ENCODE results near the gene NUDT7.

Gene NUDT7

GRCh38 chr16:77723108-77723514 is 797 bp downstream of the NUDT7 start:
- no peak for DNase-seq

- DNase-seq, result no peak
These were observed 1.9 kb downstream of the NUDT7 start for GRCh38 chr16:77724174-77724573.

GRCh38 chr16:77729951-77730350 is 7.6 kb downstream of the NUDT7 start:
- no peak for DNase-seq

DNA sequence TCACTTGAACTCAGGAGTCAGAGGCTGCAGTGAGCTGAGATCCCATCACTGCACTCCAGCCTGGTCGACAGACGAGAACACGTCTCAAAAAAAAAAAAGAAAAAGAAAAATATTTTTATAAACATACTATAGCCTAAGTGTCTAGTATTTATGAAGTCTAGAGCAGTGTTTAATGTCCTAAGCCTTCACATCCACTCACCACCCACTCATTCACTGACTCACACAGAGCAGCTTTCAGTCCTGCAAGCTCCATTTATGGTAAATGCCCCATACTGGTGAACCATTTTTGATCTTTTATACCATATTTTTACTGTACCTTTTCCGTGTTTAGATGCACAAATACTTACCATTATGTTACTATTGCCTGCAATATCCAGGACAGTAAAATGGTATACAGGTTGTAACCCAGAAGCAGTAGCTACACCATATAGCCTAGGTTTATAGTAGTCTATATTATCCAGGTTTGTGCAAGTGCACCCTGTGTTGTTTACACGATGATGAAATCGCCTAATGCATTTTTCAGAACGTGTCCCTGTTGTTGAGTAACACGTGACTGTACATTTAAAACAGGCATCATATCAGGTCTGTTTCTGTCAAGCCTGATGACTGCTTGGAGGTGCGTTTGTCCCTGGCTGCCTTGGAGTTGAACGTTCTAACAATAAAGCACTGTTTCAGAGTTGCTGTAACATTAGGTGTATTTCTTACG is 10.1 kb downstream of the NUDT7 start:
- no peak for DNase-seq

DNA sequence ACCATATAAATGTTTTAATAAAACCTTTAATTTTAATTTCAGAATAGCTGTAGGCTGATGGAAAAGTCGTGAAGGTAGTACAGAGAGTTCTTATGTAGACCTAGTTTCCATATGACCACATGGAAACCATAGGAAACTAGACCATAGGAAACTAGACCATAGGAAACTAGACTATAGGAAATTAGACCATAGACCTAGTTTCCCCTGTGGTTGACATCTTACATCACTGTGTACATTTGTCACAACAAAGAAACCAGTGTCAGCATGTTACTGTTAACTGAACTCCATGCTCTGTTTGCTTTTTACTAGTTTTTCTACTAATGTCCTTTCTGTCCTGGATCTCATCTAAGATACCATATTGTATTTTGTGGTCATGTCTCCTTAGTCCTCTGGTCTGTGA is 14.6 kb downstream of the NUDT7 start:
- no peak for DNase-seq

DNA sequence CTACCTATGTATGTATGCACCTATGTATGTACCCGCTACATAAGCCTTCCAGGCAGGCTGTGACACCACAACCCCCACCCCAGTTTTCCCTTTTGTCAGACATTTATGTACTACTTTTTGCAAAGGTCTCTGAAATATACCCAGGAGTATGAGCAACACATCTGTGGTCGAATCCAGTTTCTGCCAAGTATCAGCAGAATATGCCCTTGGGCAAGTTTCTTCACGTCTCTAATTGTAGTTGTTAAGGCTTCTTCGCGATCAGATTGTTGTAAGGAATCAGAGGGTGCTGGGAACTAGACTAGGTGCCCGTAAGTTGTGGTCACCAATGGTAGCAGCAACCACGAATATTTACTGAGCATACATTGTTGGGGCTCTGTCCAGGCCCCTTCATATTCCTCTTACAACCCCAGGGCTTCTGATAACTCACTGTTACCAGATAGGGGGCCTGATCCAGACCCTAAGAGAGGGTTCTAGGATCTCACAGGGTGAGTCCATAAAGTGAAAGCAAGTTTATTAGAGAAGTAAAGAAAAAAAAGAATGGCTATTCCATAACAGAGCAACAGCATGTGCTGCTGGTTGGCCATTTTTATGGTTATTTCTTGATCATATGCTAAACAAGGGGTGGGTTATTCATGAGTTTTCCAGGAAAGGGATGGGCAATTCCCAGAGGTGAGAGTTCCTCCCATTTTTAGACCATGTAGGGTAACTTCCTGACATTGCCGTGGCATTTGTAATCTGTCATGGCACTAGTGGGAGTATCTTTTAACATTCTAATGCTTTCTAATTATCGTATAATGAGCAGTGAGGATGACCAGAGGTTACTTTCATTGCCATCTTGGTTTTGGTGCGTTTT is 16.6 kb downstream of the NUDT7 start:
- no peak for DNase-seq

DNA sequence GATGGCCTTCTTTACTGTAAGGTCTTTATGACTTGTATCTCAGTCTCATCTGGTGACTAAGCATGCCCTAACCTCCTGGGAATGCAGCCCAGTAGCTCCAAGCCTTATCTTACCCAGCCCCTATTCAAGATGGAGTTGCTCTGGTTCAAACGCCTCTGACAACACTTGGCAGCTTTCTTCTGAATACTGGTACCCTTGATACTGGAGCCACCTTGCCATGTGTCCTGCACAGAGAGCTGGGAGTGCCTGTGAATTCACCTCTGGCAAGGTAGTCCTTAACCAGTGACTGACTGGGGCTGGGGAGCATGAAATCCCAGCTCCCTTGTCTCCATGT is 17.2 kb downstream of the NUDT7 start:
- DNase-seq, result no peak

DNA sequence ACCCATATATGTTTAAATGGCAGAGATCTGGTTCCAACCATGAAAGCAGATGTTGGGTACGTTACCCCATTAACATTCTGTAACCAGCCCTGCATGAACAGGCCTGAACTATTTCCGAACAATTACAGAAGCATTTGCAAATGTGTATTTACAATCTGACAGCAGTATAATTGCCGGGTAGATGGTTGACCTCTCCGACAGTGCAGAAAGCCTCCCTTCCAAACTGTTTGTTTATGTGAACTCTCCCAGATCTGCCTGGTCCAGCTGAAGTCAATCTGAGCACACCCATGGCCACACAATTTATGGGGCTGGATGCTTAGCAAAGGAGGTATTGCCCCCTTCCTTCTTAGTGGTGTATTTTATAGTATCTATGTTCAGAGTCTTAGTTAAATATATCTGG is 21.8 kb downstream of the NUDT7 start:
- DNase-seq, result no peak

GRCh38 chr16:77745972-77746371 is 23.7 kb downstream of the NUDT7 start:
- no peak for DNase-seq

GRCh38 chr16:77748421-77749005 is 26.2 kb downstream of the NUDT7 start:
- no peak for DNase-seq

DNA sequence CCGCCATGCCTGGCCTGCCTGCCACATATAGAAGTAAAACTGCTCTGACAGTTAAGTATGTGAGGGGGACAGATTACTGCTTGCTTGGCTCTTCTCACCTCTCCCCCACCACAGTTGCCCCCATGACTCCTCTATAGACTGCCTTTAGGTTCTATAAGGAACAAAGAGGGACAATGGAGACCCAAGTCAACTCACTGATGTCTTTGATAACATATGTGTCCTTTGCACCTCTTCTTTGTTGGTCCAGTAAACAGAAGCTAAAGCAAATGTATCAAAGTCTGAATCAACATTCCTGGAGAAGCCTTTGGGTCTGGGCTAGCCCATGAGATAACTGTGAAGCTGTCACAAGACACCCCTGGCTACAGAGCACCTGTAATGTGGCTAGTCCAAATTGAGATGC is 27.1 kb downstream of the NUDT7 start:
- DNase-seq, result no peak

DNA sequence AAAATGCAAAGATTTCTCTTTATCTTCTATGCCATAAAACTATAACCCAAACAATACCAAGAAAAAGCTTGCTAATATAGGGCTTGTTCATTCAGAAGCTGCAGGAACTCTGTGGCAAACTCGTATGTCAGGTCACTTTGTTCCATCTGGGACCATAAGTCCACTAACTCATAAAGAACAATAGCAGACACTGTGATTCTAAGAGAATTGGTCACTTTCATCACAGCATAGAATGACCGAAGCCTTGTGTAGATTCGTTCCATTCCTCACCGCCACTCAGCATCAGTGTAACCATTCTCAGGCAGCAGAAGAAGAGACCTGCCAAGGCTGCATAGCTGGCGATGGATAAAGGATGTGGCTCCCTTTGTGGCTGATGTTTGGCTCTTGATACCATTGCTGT is 35.7 kb downstream of the NUDT7 start:
- no peak for DNase-seq

DNA sequence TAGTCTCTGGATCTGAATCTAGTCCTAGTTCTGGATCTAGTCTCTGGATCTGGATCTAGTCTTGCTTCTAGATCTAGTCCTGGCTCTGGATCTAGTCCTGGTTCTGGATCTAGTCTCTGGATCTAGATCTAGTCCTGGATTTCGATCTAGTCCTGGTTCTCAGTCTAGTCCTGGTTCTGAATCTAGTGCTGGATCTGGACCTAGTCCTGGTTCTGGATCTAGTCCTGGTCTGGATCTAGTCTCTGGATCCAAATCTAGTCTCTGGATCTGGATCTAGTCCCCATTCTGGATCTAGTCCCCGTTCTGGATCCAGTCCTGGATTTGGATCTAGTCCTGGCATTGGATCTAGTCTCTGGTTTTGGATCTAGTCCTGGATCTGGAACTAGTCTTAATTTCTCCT is 36.2 kb downstream of the NUDT7 start:
- DNase-seq, result no peak

GRCh38 chr16:77759201-77759600 is 36.9 kb downstream of the NUDT7 start:
- no peak for DNase-seq

DNA sequence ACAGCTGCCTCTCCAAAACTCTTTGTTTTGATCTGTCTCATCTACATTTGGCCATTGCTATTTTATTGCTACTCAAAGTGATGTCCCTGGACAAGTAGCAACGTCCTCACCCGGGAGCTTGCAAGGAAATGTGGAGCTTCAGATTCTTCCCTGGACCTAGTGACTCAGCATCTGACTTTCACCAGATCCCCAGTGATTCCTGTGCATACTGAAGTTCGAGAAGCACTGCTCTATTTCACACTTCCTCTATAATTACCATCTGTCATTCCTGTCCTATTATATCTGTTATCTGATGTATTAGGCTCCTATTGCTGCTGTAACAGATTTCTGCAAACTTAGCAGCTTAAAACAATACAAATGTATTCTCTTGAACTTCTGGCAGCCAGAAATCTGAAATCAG is 37.5 kb downstream of the NUDT7 start:
- DNase-seq, result no peak

DNA sequence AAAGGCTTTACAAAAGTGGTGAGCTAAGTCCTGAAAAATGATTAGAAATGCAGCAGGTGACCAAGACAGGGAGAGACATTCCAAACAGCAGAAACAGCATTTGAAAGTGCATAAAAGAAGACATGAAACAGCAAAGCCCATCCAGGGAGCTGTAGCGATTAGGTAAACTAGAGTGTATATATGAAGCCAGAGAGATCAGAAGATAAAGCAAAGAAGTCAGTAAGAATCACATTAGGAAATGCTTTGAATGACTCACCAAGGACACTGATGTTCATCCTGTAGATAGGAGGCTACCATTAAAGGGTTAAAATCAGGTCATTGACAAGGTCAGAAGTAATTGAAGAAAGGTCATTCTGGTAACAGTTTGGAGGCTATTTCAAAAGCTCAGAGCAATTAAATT is 38.5 kb downstream of the NUDT7 start:
- DNase-seq, result no peak

GRCh38 chr16:77761204-77761603 is 38.9 kb downstream of the NUDT7 start:
- no peak for DNase-seq

- DNase-seq, result no peak
These were observed 39.9 kb downstream of the NUDT7 start for GRCh38 chr16:77762262-77762661.

DNA sequence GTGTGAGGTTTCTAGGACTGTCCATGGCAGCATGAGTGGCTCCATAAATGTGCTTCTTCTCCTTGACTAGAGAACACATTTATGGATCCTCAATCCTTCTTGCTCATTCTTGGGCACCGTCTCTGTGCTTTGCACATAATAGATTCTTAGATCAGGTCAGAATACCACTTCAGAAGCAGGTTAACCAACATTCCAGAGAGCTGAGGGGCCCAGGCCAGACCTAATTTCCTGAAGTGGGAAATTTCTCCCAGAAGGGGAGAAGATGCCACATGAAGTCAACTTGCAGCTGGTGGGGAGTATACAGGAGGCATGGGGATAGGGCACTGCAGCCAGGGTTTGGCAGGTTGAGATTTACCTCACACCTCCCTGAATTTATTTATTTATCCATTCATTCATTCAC is 41.7 kb downstream of the NUDT7 start:
- DNase-seq, result no peak

GRCh38 chr16:77767211-77767610 is 44.9 kb downstream of the NUDT7 start:
- no peak for DNase-seq

- no peak for DNase-seq
These were observed 45.5 kb downstream of the NUDT7 start for GRCh38 chr16:77767826-77768225.

DNA sequence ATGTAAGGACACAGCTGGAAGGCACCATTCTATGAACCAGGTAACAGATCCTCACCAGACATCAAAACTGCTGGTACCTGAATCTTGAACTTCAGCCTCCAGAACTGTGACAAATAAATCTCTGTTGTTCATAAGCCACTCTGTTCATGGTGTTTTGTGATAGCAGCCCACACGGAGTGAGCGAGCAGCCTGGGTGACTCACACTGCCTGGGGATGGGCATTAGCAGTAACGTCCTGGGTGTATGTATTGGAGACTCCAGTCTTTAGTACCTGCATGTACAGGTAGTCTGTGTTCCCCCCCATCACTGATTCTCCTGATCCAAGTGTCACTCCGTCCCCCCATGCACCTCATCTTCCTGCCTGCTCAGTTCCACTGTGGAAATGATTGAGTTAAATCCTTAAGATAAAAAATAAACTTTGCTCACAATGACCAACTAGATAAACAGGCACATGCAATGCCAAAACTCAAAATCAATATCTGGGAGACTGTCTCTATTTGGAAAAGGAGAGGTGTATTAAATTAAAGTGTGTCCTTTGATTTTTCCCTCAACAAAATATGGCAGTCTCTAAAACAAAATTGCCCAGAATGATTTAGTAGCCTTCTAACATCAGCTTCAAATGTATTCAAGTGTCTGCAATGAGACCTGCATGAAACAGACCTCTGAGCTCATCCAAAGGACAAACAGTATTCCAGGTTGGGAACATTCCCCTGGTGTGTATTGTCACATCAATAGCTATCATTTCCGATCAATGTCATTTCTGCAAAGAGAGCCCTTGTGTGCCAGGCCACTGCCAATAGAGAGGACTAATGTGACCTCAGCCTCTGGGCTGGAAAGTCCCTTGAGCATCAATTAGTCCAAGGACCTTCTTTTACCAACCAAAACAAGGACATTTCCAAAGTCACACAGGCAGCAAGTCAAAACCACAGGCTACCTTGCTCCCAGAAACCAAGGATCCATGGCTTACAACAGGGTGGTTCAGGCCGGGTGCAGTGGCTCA is 53.9 kb downstream of the NUDT7 start:
- no peak for DNase-seq

GRCh38 chr16:77777745-77778144 is 55.4 kb downstream of the NUDT7 start:
- no peak for DNase-seq

Data from right kidney (tissue), 1 donor.